Dermis microvascular lymphatic vessel endothelial cell (primary cell): ENCODE measurements around the gene CCDC7. TPM values are rescaled to one million over a fixed set of nuclear protein-coding genes. Genes with fewer than 3 reads are reported as not detected.
"Not testable (repeated sequence)": the region's sequence is repeated elsewhere in the genome, so short reads cannot be mapped to it uniquely, and the experiment has no call there.

ENCODE experiments used
- DNase-seq, 2 donors: peaks; one replicate each; pipeline versions ENCODE4 v3.0.0 to v3.0.0-alpha.2; 2010; ENCODE audit warnings: low read depth in 2 of 2
- total RNA-seq: library from RNA; depleted of rRNA; stranded (reverse); fragments of >200 nt; gene quantifications from 2 replicates; pipeline ENCODE4 v1.2.1, GENCODE V29; 2014

The CCDC7 gene
- total RNA-seq, 1 donor from 2014 or later = 4.2 TPM

DNA sequence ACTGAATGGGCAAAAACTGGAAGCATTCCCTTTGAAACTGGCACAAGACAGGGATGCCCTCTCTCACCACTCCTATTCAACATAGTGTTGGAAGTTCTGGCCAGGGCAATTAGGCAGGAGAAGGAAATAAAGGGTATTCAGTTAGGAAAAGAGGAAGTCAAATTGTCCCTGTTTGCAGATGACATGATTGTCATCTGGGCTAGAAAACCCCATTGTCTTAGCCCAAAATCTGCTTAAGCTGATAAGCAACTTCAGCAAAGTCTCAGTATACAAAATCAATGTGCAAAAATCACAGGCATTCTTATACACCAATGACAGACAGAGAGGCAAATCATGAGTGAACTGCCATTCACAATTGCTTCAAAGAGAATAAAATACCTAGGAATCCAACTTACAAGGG, 116.8 kb downstream of the CCDC7 start:
- not testable (repeated sequence) for DNase-seq

DNA sequence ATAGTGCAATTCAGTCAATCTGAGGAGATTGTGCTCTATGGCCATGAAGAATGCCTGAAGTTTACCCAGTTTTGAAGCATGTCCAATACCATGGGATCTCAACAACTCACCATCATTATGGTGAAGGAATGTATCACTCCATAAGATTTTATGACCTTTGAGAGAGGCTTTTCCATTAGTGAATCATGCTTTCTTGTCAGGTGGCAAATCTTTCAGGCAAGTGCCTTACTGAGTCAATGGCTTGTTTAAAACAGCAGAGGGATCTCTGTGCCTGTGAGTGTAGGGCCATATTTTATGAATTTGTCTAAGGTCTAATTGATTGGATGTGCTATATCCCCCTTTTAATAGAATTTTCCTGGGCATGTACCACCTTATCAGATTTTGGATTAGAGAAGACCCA, 131.5 kb downstream of the CCDC7 start:
- no peak for DNase-seq

DNA sequence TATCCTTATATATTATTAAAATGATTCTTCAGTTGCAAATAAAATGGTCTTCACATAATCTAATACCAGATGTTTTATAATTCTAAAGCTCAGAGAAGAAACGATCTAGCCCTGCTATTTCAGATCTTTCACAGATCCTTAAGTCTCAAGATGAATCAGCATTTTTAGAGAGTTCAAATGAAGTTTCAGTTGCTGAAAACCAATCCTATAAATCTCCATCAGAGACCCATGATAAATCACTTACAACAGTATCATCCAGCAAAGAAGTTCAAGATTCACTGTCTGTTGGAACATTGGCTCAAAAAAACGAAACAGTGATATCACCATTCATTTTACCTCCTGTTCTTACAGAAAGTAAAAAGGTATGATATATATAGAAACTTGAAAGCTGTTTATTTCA, 137.0 kb downstream of the CCDC7 start:
- DNase-seq = no peak

DNA sequence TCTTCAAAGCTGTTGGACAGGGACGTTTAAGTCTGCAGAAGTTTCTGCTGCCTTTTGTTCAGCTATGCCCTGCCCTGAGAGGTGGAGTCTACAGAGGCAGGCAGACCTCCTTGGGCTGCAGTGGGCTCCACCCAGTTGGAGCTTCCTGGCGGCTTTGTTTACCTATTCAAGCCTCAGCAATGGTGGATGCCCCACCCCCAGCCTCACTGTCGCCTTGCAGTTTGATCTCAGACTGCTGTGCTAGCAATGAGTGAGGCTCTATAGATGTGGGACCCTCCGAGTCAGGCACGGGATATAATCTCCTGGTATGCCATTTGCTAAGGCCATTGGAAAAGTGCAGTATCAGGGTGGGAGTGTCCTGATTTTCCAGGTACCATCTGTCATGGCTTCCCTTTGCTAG, 152.1 kb downstream of the CCDC7 start:
- DNase-seq = not testable (repeated sequence)

DNA sequence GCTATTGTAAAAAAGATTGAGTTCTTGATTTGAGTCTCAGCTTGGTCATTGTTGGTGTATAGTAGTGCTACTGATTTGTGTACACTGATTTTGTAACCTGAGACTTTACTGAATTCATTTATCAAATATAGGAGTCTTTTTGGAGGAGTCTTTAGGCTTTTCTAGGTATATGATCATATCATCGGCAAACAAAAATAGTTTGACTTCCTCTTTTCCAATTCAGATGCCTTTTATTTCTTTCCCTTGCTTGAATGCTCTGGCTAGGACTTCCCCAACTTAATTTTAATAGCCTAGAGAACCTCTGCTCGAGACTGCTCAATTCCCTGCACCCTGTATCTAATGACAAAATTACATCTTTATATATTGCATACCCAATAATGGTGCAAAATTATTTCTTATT, 154.4 kb downstream of the CCDC7 start:
- no peak for DNase-seq

DNA sequence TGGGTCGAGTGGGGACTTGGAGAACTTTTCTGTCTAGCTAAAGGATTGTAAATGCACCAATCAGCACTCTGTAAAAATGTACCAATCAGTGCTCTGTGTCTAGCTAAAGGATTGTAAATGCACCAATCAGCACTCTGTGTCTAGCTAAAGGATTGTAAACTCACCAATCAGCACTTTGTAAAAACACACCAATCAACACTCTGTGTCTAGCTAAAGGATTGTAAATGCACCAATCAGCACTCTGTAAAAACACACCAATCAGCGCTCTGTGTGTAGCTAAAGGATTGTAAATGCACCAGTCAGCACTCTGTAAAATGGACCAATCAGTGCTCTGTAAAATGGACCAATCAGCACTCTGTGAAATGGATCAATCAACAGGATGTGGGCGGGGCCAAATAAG, 155.6 kb downstream of the CCDC7 start:
- not testable (repeated sequence) for DNase-seq

DNA sequence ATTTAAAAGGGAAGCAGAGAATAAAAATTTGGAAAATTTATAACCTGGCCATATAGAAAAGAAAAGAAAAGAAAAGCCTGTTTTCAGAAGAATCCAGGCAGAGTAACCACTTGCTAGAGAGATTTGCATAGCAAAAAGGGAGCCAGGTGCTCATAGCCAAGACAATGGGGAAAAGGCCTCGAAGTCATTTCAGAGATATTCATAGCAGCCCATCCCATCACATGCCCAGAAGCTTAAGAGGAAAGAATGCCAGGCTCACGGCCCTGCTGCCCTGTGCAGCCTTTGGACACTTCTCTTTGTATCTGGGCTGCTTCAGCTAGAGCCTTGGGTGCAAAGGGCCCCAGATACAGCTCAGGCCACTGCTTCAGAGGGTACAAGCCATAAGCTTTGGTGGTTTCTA, 159.8 kb downstream of the CCDC7 start:
- DNase-seq = no peak

DNA sequence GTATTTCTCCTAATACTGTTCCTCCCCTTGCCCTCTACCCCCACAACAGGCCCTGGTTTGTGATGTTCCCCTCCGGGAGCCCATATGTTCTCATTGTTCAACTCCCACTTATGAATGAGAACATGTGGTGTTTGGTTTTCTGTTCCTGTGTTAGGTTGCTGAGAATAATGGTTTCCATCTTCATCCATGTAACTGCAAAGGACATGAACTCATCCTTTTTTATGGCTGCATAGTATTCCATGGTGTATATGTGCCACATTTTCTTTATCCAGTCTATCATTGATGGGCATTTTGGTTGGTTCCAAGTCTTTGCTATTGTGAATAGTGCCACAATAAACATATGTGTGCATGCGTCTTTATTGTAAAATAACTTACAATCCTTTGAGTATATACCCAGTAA, 164.6 kb downstream of the CCDC7 start:
- not testable (repeated sequence) for DNase-seq

DNA sequence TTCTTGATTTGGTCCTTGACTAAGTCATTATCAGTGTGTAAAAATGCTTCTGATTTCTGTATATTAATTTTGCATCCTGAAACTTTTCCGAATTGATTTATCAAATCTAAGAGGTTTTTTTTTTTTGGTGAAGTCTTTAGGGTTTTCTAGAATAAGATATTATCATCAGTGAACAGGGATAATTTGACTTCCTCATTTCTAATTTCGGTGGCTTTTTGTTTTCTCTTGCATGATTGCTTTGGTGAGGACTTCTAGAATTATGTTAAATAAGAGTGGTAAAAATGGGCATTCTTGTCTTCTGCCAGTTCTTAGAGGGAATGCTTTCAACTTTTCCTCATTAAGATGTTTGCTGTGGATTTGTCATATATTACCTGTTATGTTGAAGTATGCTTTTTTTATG, 170.5 kb downstream of the CCDC7 start:
- DNase-seq = no peak

DNA sequence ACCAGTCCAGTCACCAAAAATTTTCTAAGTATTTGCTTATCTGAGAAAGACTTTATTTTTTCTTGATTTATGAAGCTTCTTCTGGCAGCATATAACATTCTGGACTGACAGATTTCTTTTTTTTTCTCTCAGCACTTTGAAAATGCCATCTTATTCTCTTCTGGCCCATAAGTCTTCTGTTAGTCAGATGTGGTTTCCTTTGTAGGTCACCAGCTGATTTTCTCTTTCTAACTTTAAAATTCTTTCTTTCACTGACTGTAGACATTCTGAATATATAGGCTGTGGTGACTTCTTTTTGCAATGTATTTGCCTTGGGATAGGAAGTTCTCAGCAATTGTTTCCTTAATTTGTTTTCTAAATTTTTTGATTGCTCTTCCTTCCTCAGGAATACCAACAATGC, 172.5 kb downstream of the CCDC7 start:
- no peak for DNase-seq

DNA sequence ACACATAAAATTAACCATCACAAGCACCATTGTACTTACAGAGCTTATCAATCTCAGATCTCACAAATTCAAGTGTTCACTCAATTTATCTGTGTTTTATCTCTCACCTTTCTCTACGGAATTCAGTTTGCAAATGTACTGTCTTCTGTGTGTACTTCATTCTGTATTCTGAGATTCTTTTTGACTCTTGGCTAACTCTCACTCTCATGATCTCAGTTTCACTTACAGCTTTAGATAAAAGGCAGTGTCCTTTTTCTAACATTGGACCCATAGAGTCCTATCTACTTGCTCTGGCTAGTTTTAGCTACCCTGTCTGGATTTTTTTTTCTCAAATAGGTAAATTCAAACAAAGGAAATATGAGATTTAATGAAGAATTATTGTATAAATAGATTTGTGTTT, 176.0 kb downstream of the CCDC7 start:
- DNase-seq = no peak

DNA sequence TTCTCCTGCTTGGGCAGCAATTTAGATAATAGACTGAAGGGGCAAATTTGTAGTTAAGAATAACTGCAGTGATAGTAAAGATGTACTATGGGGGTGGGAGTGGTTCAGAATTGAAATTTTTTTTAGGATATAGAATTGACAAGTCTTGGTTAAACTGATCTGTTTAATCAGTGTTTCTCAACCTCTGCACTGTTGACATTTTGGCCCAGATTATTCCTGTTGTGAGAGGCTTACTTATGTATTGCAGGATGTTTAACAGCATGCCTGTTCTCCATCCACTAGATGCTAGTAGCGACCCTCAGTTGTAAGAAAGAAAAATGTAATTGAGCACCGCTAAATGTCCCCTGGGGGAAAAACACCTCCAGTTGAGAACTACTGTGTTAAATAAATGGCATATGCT, 176.5 kb downstream of the CCDC7 start:
- no peak for DNase-seq

DNA sequence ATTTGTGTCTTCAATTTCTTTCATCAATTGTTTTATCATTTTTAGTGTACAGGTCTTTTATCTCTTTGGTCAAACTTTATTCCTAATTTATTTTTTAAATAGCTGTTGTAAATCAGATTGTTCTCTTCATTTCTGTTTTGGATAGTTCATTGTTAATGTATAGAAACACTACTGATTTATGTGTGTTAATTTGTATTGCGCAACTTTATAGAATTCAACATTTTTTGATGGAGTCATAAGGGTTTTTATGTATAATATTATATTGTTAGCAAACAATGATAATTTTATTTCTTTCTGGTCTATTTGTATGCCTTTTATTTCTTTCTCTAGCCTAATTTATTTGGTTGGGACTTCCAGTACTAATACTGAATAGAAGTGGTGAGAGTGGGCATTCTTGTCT, 181.2 kb downstream of the CCDC7 start:
- DNase-seq = no peak

DNA sequence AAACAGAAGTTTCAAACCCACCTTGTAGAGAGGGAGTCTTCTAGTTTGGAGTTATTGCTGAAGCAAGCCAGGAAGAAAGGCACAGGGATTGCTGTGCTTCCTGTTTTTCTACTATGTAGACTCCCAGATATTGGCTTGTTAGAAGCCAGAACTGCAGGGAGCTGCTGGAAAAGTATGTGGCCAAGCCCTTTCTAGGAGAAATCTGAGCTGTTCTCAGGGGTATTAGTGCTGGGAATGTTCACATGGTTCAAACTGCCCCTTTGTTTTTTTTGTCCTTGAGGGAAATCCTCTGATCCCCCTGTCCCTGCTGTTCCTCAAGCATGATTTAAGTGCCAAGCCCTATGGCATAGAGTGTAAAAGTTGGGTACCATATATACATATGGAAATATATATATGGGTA, 184.0 kb downstream of the CCDC7 start:
- DNase-seq = no peak

DNA sequence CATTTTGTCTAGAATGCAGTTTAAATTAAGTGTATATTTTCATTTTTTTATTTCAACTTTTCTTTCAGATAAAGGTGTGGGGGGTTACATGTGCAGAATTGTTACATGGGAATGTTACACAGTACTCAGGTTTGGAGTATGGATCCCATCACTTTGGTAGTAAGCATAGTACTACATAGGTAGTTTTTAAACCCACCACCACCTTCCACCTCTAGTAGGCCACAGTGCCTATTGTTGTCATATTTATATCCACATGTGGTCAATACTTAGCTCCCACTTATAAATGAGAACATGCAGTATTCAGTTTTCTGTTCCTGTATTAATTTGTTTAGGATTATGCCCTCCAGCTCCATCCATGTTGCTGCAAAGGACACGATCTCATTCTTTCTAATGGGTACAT, 200.6 kb downstream of the CCDC7 start:
- DNase-seq = no peak

DNA sequence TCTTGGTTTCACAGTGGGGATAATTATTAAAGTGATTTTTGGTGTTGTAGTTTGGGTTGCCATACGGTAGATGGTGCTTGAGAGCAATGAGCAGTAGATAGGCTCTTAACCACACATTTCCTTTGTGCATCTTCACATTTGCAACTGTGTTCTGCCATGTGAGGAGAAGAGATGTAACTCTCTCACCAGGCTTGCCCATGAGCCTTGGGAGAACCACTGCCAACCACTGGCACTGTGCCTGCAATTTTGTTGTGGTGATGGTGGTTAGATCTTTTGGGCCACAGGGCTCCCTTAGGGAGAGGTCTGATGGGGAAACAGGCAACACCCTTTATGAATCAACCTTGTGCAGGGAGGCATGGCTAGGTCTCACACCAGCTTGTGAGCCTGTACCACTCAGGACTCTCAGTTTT, 204.3 kb downstream of the CCDC7 start:
- no peak for DNase-seq

DNA sequence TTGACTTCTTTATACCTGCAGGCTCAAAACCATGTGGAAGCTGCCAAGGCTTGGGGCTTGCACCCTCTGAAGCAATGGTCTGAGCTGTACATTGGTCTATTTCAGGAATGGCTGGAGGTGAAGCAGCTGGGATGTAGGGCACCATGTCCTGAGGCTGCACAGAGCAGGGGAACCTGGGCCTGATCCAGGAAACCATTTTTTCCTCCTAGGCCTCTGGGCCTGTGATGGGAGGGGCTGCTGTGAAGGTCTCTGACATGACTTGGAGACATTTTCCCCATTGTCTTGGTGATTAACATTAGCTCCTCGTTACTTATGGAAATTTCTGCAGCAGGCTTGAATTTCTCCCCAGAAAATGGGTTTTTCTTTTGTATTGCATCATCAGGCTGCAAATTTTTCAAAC, 211.5 kb downstream of the CCDC7 start:
- DNase-seq = not testable (repeated sequence)

DNA sequence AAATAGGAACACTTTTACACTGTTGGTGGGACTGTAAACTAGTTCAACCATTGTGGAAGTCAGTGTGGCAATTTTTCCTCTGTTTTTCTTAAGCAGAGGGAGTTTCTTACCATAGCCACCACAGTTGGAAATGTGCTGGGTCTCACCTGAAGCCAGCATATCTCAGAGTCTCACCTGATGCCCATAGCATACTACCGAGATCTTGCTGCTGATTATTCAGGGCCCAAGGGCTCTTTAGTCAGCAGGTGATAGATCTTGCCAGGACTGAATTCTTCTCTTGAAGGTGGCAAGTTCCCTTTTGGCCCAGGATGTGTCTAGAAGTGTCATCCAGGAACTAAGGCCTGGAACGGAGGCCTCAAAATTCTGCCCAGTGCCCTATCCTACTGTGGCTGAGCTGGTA, 215.4 kb downstream of the CCDC7 start:
- no peak for DNase-seq

DNA sequence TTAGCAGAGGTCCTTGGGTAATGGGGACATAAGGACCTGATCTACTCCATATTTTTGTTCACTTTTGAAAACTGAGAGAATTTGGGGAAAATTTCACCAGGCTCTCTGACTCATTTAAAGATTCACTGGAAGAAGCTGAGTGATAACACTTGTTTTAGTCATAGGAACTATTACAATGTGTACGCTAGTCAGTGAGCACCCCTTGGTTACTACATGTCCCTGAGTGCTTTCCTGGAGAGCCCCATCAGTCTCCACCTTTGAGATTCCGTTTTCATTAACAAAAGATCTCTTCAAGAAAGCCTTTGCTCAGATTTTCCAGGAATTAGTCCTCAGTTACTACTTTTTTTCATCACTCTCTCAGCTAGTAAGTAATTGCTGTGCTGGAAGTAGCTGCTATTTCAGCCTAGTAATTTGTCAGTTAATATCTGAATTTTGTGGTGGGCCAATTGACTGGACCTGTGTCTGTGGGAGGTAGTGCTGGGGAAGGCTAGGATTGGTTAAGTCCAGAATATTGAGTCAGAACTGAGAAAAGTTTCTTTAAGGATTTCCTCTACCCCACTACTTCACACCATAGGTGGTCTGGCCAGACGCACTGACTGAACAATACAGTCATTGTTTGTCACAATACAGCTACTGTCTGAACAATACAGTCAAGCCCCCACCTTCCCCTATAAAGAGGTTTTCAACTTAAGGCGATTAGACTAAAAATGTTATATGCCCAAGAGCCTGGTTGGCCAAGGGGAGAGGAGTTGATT, 235.0 kb downstream of the CCDC7 start:
- DNase-seq = no peak

DNA sequence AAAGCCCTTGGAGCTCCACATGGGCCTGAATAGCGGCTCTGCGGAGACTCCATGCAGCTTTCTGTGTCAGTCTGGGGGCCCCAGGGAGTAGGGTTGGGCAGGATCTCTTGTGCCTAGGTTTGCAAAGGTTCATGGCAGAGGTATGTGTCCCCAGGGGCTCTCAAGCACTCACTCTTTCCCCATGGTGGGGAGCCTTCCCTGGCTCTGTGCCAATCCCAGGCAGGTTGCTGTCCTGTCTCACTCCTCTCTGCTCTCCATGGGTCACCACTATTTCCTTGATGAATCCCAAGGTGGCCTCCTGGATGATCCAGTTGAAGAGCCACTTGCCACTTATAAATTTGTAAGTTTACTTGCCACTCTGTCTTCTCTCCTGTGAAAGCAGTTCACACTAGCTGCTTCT, 238.4 kb downstream of the CCDC7 start:
- DNase-seq = no peak

DNA sequence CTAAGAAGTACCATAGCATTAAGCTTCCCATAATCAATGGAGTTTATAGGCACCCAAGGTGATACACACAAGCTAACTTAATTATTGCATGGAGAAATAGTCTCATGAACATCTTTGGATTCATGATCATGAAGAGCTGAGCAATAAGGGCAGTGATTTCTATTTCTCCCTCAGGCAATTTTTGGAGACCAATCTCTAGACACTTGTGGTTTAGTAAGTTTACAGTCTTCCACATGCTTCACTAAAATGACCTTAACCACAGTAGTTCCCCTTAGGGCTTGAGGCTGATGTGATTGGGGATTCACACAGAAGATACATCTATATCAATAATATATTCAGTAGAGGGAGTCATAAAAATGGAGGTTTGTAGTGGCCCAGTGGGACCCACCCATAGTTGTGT, 241.2 kb downstream of the CCDC7 start:
- DNase-seq = no peak

DNA sequence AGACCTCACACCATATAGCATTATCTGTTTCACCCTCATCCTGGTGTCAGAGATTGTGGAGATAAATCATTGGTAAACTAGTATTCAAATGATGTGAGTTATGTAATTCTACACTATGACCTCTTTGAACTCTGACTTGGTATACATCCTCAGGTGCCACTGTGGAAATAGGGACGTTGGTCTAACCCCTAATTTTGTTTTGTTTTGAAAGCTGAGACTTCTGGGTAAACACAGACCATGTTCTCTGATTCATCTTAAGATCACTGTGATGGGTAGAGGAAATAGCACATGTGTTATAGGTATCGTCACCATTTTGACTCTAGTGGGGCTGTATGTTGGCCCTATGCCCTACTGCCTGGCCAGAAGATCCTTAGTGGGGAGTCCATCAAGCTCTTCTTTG, 241.6 kb downstream of the CCDC7 start:
- DNase-seq = no peak

DNA sequence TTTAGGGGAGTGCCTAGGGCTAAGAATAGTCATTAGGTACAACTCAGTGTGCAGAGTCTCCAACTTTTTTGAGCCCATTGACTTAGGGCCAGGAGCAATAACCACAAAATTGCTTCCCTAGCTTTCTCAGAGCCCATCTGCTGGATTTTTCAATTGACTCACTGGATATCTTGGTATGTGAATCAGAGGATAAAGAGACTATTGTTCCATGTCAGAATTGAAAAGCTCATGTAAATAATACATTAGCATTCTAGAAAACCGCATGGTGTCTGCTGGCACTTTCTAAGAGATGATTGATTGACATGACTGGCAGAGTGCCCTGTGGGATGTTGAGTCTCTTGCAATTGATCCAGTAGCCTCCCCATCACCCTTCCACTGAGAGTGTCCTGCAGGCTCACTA, 246.2 kb downstream of the CCDC7 start:
- DNase-seq = no peak

DNA sequence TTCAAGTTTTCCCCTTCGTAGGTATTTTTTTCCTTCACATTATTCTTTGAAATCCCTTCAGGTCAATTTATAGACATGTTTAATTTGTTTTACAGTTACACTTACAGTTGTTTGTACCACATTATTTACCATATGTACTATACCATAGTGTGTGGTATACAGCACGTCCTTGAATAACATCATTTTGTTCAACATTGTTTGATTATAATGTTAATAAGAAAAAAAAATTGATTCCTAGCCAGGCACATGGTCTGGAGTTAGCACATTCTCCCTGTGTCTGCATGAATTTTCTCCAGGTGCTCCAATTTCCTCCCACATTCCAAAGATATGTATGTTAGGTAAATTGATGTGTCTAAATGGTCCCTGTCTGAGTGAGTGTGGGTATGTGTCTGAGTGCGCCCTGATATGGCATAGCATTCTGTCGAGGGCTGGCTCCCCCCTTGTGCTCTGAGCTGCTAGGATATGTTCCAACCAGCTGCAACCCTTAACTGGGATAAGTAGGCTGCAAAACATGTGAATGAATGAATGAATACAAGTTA, 247.6 kb downstream of the CCDC7 start:
- DNase-seq = no peak
